Neural progenitor cell (in vitro differentiated cells): ENCODE data around the gene PCGF3. TPM values are rescaled to one million over a fixed set of nuclear protein-coding genes. Genes with fewer than 3 reads are reported as not detected.

Experiments used
- DNase-seq: peaks from one replicate; pipeline ENCODE4 v3.0.0-alpha.2; 2016; ENCODE audit warnings: low spot score
- H2AFZ ChIP-seq: fragments of 200-600 bp; sonication (generic); replicated peaks from 2 replicates; pipeline ENCODE4 v1.6.1; 2016; ENCODE audit warnings: antibody characterized with exemption
- H3F3A ChIP-seq: fragments of 200-600 bp; sonication (generic); 2 replicates; pipeline ENCODE4 v1.6.1; 2016; ENCODE audit warnings: antibody characterized with exemption, low read depth
- H3K27ac ChIP-seq: fragments of 200-600 bp; sonication (generic); 2 replicates; pipeline ENCODE4 v1.5.1; 2016; ENCODE audit warnings: mild to moderate bottlenecking
- H3K27me3 ChIP-seq: fragments of 200-600 bp; sonication (generic); 2 replicates; pipeline ENCODE4 v1.6.1; 2016; ENCODE audit warnings: mild to moderate bottlenecking, moderate library complexity
- H3K36me3 ChIP-seq: fragments of 200-600 bp; sonication (generic); 2 replicates; pipeline ENCODE4 v1.5.1; 2016
- H3K4me1 ChIP-seq: fragments of 200-600 bp; sonication (generic); 2 replicates; pipeline ENCODE4 v1.6.1; 2016; ENCODE audit warnings: mixed run types
- H3K4me2 ChIP-seq: fragments of 200-600 bp; sonication (generic); 2 replicates; pipeline ENCODE4 v1.6.1; 2016
- H3K4me3 ChIP-seq: fragments of 200-600 bp; sonication (generic); 2 replicates; pipeline ENCODE4 v1.5.1; 2016
- H3K79me2 ChIP-seq: fragments of 200-600 bp; sonication (generic); 2 replicates; pipeline ENCODE4 v1.6.1; 2016; ENCODE audit warnings: low read depth
- H3K9ac ChIP-seq: fragments of 200-600 bp; sonication (generic); 2 replicates; pipeline ENCODE4 v1.6.1; 2016
- H3K9me3 ChIP-seq: fragments of 200-600 bp; sonication (generic); 2 replicates; pipeline ENCODE4 v1.5.1; 2016; ENCODE audit warnings: low read depth
- H4K20me1 ChIP-seq: fragments of 200-600 bp; sonication (generic); 2 replicates; pipeline ENCODE4 v1.6.1; 2016; ENCODE audit warnings: low read depth
- H3K27ac Mint-ChIP-seq: 3 replicates; pipeline ENCODE4 v1.8.0; 2021; ENCODE audit warnings: mixed read lengths
- H3K27me3 Mint-ChIP-seq: 2 replicates; pipeline ENCODE4 v1.8.0; 2022; ENCODE audit warnings: low read depth, mild to moderate bottlenecking, inconsistent platforms, moderate library complexity, mixed read lengths; ENCODE audit not compliant: insufficient read depth
- H3K36me3 Mint-ChIP-seq: 3 replicates; pipeline ENCODE4 v1.8.0; 2021; ENCODE audit warnings: mixed read lengths
- H3K4me1 Mint-ChIP-seq: 3 replicates; pipeline ENCODE4 v1.8.0; 2021; ENCODE audit warnings: mixed read lengths
- H3K4me3 Mint-ChIP-seq: 3 replicates; pipeline ENCODE4 v1.8.0; 2021; ENCODE audit warnings: mild to moderate bottlenecking, moderate library complexity, mixed read lengths
- H3K9me3 Mint-ChIP-seq: 3 replicates; pipeline ENCODE4 v1.8.0; 2020; ENCODE audit warnings: mixed read lengths
- EZH2 ChIP-seq: fragments of 200-600 bp; sonication (generic); IDR thresholded peaks from 2 replicates; pipeline ENCODE4 v1.6.1; 2017; ENCODE audit warnings: antibody characterized with exemption, mild to moderate bottlenecking, moderate library complexity
- EZH2phosphoT487 ChIP-seq: fragments of 200-600 bp; sonication (generic); IDR thresholded peaks from 2 replicates; pipeline ENCODE4 v1.6.1; 2017; ENCODE audit warnings: antibody characterized with exemption
- total RNA-seq: library from RNA; depleted of rRNA; stranded (reverse); fragments of >200 nt; gene quantifications from 2 replicates; pipeline ENCODE4 v1.2.3, GENCODE V29; 2015; ENCODE audit warnings: low replicate concordance
- TF ChIP-seq, protein P1 (sequence below): fragments of 200-600 bp; sonication (generic); IDR thresholded peaks from 2 replicates; pipeline ENCODE4 v1.5.1; 2017; ENCODE audit warnings: antibody characterized with exemption, mild to moderate bottlenecking

PCGF3 gene
- total RNA-seq, 1 donor from 2014 or later: 44.7 TPM

DNA sequence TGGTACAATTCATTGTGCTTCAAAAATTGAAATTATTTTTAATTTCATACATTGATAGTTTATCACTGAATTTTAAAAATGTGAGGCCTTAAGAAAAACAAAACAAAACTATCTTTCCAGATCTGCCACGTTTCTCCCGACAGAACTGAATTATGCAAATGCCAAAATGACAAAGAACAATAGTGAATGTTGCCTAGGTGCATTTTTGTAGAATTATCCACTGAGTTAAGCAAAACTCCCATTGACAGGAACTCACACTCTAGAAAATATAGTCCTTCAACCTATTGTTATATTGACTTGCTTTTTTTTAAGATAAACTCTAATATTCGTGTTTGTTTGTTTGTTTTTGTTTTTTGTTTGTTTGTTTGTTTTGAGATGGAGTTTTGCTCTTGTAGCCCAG lies 6.5 kb downstream of the PCGF3 start:
- H3K4me1 Mint-ChIP-seq: peaks cover 5% of the 10 kb centered on the region
- no peak overlapping the region for H3K4me3 Mint-ChIP-seq
- H3K9me3 ChIP-seq: no peaks in the 10 kb centered on the region
- no peak overlapping the region for H3K4me3 ChIP-seq
- no peak overlapping the region for H3K27ac ChIP-seq
- H3K27ac Mint-ChIP-seq: no peak overlapping the region
- no peak overlapping the region for H3K9ac ChIP-seq
- peaks cover 5% of the 10 kb centered on the region for H3K27me3 Mint-ChIP-seq
- H3F3A ChIP-seq: peaks cover 4% of the 10 kb centered on the region
- peaks cover 5% of the 10 kb centered on the region for H3K4me1 ChIP-seq
- H3K27me3 ChIP-seq: no peaks in the 10 kb centered on the region
- peaks cover 91% of the 10 kb centered on the region for H3K79me2 ChIP-seq
- peaks cover 25% of the 10 kb centered on the region for H3K9me3 Mint-ChIP-seq
- H2AFZ ChIP-seq: no peak overlapping the region
- no peak for DNase-seq
- peaks cover 34% of the 10 kb centered on the region for H3K36me3 Mint-ChIP-seq
- H3K36me3 ChIP-seq: no peaks in the 10 kb centered on the region
- TF ChIP-seq, protein P1, sequence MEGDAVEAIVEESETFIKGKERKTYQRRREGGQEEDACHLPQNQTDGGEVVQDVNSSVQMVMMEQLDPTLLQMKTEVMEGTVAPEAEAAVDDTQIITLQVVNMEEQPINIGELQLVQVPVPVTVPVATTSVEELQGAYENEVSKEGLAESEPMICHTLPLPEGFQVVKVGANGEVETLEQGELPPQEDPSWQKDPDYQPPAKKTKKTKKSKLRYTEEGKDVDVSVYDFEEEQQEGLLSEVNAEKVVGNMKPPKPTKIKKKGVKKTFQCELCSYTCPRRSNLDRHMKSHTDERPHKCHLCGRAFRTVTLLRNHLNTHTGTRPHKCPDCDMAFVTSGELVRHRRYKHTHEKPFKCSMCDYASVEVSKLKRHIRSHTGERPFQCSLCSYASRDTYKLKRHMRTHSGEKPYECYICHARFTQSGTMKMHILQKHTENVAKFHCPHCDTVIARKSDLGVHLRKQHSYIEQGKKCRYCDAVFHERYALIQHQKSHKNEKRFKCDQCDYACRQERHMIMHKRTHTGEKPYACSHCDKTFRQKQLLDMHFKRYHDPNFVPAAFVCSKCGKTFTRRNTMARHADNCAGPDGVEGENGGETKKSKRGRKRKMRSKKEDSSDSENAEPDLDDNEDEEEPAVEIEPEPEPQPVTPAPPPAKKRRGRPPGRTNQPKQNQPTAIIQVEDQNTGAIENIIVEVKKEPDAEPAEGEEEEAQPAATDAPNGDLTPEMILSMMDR: no peak
- no peak for TF ChIP-seq EZH2phosphoT487
- no peak for TF ChIP-seq EZH2
- H4K20me1 ChIP-seq: peaks cover 86% of the 10 kb centered on the region
- H3K4me2 ChIP-seq: no peak overlapping the region

DNA sequence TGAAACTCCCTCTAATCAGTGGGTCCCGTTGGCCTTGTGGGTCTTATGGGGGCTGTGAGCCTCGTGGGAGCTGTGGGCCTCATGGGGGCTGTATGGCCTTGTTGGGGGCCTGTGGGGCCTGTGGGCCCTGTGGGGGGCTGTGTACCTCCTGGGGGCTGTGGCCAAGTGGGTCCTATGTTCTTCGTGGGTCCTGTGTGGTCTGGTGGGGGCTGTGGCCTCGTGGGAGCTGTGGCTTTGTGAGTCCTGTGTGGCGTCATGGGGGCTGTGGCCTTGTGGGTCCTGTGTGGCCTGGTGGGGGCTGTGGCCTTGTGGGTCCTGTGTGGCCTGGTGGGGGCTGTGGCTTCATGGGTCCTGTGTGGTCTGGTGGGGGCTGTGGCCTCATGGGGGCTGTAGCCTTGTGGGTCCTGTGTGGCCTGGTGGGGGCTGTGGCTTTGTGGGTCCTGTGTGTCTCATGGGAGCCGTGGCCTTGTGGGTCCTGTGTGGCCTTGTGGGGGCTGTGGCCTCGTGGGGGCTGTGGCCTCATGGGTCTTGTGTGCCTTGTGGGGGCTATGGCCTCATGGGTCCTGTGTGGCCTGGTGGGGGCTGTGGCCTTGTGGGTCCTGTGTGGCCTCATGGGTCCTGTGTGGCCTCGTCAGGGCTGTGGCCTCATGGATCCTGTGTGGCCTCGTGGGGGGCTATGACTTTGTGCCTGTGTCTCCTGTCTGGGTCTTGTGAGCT lies 7.4 kb downstream of the PCGF3 start:
- Mint-ChIP-seq H3K27ac (no peak overlapping the region), H3K9me3 (peaks cover 29% of the 10 kb centered on the region), H3K4me1 (peaks cover 10% of the 10 kb centered on the region), H3K4me3 (no peak overlapping the region), H3K27me3 (peaks cover 5% of the 10 kb centered on the region), H3K36me3 (peaks cover 40% of the 10 kb centered on the region)
- Histone ChIP-seq H3K4me2 (no peak overlapping the region), H3K9me3 (no peaks in the 10 kb centered on the region), H4K20me1 (peaks cover 86% of the 10 kb centered on the region), H3K27ac (no peak overlapping the region), H3K36me3 (no peaks in the 10 kb centered on the region), H3K4me1 (no peaks in the 10 kb centered on the region), H3K79me2 (peaks cover 91% of the 10 kb centered on the region), H3K4me3 (no peak overlapping the region), H3K27me3 (no peaks in the 10 kb centered on the region), H3K9ac (no peak overlapping the region), H2AFZ (no peak overlapping the region), H3F3A (peaks cover 4% of the 10 kb centered on the region)
- TF ChIP-seq, protein P1: no peak
- no peak for TF ChIP-seq EZH2phosphoT487
- TF ChIP-seq EZH2: no peak
- DNase-seq: no peak

DNA sequence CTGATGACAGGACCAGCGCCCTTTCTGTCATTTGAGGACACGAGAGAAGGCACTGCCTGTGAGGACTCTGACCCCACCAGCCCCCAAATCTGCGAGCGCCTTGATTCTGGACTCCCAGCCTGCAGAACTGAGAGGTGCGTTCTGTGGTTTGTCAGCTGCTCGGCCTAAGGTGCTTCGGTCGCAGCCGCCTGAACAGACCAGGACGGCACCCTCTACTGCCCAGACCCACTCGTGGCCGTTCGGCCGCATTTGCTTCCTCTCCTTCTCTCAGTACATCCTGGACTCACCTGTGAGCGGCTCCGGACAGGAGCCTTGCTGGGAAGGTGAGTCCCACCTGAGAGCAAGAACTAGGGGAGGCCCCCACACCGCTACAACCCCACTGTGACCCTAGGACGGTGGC lies 8.5 kb downstream of the PCGF3 start:
- Mint-ChIP-seq H3K27me3 (peaks cover 2% of the 10 kb centered on the region), H3K36me3 (peaks cover 34% of the 10 kb centered on the region), H3K9me3 (peaks cover 24% of the 10 kb centered on the region), H3K4me1 (peaks cover 10% of the 10 kb centered on the region), H3K4me3 (no peak overlapping the region), H3K27ac (no peak overlapping the region)
- Histone ChIP-seq H3K27me3 (no peaks in the 10 kb centered on the region), H3K36me3 (no peaks in the 10 kb centered on the region), H3K4me3 (no peak overlapping the region), H3K9ac (no peak overlapping the region), H4K20me1 (peaks cover 86% of the 10 kb centered on the region), H3K9me3 (no peaks in the 10 kb centered on the region), H3K4me2 (no peak overlapping the region), H3F3A (peaks cover 4% of the 10 kb centered on the region), H3K27ac (no peak overlapping the region), H2AFZ (no peak overlapping the region), H3K4me1 (no peaks in the 10 kb centered on the region), H3K79me2 (peaks cover 91% of the 10 kb centered on the region)
- no peak for TF ChIP-seq EZH2phosphoT487
- TF ChIP-seq EZH2: no peak
- TF ChIP-seq, protein P1: no peak
- DNase-seq: no peak
